MM.1S (cell line): ENCODE data around the gene SYNGR2.

Experiments used
- EZH2 ChIP-seq: fragments of 300-600 bp; sonication (generic); optimal IDR thresholded peaks from 2 replicates; pipeline ENCODE3; 2017; ENCODE audit warnings: low read depth, mild to moderate bottlenecking, antibody characterized with exemption, low read length, mixed read lengths
- EZH2phosphoT487 ChIP-seq: fragments of 300-600 bp; sonication (generic); IDR thresholded peaks from 2 replicates; pipeline ENCODE4 v1.6.1; 2018; ENCODE audit warnings: antibody characterized with exemption, low read length
- TF ChIP-seq, protein P1 (sequence below): fragments of 300-600 bp; sonication (generic); IDR thresholded peaks from 2 replicates; pipeline ENCODE4 v1.5.1; 2016; ENCODE audit warnings: antibody characterized with exemption, low read length, mixed read lengths

DNA sequence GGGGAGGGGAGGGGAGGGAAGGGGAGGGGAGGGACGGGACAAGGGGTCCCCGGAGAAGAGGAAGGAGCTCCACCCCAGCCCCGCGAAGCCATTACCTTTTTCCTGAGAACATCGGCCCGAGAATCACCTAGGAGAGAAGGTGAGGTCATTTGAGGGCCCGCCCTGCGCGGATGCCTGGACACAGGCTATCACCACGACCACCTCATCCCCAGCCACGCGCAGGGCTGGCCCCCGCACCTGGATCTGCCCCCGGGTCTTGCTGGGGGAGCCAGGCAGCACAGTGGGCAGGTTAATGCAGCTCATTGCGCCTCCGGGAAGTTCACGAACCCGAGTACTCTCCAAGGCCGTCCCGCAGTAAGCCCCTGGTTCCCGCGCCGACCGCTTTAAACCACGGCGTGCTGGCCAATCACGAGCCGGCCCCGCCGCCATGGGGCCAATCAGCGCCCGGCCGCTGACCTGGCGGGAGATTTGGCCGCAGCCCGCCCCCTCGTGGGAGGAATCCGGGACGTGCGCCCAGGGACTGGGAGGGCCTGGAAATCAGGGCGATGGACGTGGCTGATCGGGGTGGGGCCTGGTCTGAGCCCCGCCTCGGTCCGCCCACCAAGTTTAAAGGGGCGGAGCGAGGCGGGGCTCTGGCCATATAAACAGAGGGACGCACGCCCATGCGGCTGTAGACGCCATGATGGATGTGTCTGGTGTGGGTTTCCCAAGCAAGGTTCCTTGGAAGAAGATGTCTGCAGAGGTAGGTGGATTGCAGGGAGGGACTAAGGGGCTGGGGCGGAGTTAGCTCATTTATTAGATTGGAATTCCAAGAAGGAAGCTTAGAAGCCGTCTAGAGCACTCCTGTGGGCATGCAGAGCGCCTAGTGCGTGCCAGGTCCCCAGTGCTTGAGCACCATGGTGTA lies 18.6 kb downstream of the SYNGR2 start, which contains the start of the genes AFMID and TK1:
- TF ChIP-seq, protein P1, sequence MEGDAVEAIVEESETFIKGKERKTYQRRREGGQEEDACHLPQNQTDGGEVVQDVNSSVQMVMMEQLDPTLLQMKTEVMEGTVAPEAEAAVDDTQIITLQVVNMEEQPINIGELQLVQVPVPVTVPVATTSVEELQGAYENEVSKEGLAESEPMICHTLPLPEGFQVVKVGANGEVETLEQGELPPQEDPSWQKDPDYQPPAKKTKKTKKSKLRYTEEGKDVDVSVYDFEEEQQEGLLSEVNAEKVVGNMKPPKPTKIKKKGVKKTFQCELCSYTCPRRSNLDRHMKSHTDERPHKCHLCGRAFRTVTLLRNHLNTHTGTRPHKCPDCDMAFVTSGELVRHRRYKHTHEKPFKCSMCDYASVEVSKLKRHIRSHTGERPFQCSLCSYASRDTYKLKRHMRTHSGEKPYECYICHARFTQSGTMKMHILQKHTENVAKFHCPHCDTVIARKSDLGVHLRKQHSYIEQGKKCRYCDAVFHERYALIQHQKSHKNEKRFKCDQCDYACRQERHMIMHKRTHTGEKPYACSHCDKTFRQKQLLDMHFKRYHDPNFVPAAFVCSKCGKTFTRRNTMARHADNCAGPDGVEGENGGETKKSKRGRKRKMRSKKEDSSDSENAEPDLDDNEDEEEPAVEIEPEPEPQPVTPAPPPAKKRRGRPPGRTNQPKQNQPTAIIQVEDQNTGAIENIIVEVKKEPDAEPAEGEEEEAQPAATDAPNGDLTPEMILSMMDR = peak; percentile 59
- TF ChIP-seq EZH2 = no peak
- no peak for TF ChIP-seq EZH2phosphoT487
